Psoas muscle (tissue), 8 donors: Measurements from ENCODE around the gene POT1. TPM values are rescaled to one million over a fixed set of nuclear protein-coding genes. Genes with fewer than 3 reads are reported as not detected.

Experiments
- ATAC-seq, 4 donors: fragments of 200-7000 bp; cut with Tn5 transposase; one replicate each; pipeline ENCODE4 v1.9.1; 2020; ENCODE audit warnings: moderate library complexity in 3 of 4, mild to moderate bottlenecking in 2 of 4
- DNase-seq, 2 donors: peaks; one replicate each; pipeline ENCODE4 v3.0.0-alpha.2; 2020
- H3K27ac ChIP-seq: fragments of 200-600 bp; one replicate; pipeline ENCODE4 v1.8.0; 2022
- H3K27me3 ChIP-seq, 3 donors: fragments of 200-600 bp in 1 of 3; one replicate each; pipeline versions ENCODE4 v1.6.1 to v1.8.0; 2013 to 2022; ENCODE audit warnings: low read length in 2 of 3, mild to moderate bottlenecking in 2 of 3, moderate library complexity in 1 of 3; ENCODE audit not compliant: insufficient read depth in 3 of 3
- H3K36me3 ChIP-seq, 2 donors: fragments of 200-600 bp in 1 of 2; one replicate each; pipeline versions ENCODE4 v1.6.1 to v1.8.0; 2013 to 2022; ENCODE audit warnings: low read depth in 1 of 2, mild to moderate bottlenecking in 1 of 2, moderate library complexity in 1 of 2; ENCODE audit not compliant: insufficient read depth in 1 of 2
- H3K4me1 ChIP-seq: fragments of 200-600 bp; one replicate; pipeline ENCODE4 v1.8.0; 2022
- H3K4me3 ChIP-seq: fragments of 200-600 bp; one replicate; pipeline ENCODE4 v1.8.0; 2022; ENCODE audit warnings: mild to moderate bottlenecking
- H3K9me3 ChIP-seq: fragments of 200-600 bp; one replicate; pipeline ENCODE4 v1.8.0; 2022
- CTCF ChIP-seq: fragments of 200-600 bp; IDR thresholded peaks from one replicate; pipeline ENCODE4 v1.8.0; 2022; ENCODE audit warnings: antibody characterized with exemption
- WGBS, 3 donors: extraction: QIAGEN DNeasy Blood & Tissue Kit; methylation state at CpG; one replicate each; pipeline versions ENCODE4 v1.1.6 to v1.1.7; 2013; 5-methylcytosine and 5-hydroxymethylcytosine counted together
- intact Hi-C, 2 donors: fragments of 100-400 bp; cut with DNase I; formaldehyde crosslinking; loops; one replicate each; pipeline versions ENCODE4 v1.11.0 to v1.14.2; 2022
- polyA plus RNA-seq, 3 donors: library from polyadenylated mRNA; stranded (reverse); fragments of 200-250 nt; gene quantifications; one replicate each; pipeline ENCODE4 v1.2.3, GENCODE V29; 2013
- total RNA-seq, 4 donors: library from RNA; stranded (reverse); fragmentation: NEBNext Ultra II Directional in 2 of 4; extraction: Animal tissue kit (Norgen Biotek cat#: 25700) in 2 of 4; gene quantifications; one replicate each; pipeline versions ENCODE4 v1.2.1 to v1.2.4, GENCODE V29; 2021 to 2023
- donor health status: healthy with polysubstance abuse.
- donor health status: DM: no; HTN: no; CAD: no; lungs with moderate emphysema.
- donor health status: Bipolar disorder and iron deficiency.
- donor health status: healthy.
- donor health status: DM: yes; HTN: yes; CAD: no.
- donor health status: DM: no; HTN: no; CAD: no.
- donor health status: DM: no; HTN: no; CAD: no.
- donor health status: DM: yes; HTN: yes; CAD: no.

Gene POT1
- total and polyA plus RNA-seq, 7 donors: 4.1 to 9.1 (median 6.5) TPM

DNA sequence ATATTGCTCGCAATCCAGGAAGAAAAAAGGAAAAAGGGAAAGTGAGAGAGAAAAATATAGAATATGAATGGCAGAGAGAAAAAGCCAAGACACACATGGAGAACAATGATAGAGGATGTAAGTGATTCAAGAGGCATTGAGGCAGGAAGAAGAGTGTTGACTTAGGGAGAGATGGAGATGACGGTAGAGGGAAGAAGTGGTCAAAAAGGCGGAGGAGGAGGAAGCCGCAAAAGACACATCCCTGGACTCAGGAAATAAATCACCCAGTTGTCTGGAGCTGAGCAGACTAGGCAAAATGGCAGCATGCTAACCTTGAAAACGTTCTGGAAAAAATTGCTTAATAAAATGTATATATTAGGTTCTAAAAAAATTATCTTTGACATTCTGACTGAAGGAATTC is 146.4 kb downstream of the POT1 start:
- DNase-seq (no peak), ATAC-seq (no peak)
- Histone ChIP-seq H3K36me3 (no peaks in the 10 kb centered on the region), H3K27ac (no peak overlapping the region), H3K4me3 (no peak overlapping the region), H3K27me3 (no peaks in the 10 kb centered on the region), H3K9me3 (no peaks in the 10 kb centered on the region), H3K4me1 (no peaks in the 10 kb centered on the region)
- no peak for TF ChIP-seq CTCF
- 75 to 84% (median 78%) methylated on average over 5 of the region's 5 CpGs for WGBS, 3 donors
- intact Hi-C loops: loop anchor here (5.0 to 10.0 kb wide), 3 partner anchors 108 to 631 kb away; no protein-coding TSS in a partner anchor

DNA sequence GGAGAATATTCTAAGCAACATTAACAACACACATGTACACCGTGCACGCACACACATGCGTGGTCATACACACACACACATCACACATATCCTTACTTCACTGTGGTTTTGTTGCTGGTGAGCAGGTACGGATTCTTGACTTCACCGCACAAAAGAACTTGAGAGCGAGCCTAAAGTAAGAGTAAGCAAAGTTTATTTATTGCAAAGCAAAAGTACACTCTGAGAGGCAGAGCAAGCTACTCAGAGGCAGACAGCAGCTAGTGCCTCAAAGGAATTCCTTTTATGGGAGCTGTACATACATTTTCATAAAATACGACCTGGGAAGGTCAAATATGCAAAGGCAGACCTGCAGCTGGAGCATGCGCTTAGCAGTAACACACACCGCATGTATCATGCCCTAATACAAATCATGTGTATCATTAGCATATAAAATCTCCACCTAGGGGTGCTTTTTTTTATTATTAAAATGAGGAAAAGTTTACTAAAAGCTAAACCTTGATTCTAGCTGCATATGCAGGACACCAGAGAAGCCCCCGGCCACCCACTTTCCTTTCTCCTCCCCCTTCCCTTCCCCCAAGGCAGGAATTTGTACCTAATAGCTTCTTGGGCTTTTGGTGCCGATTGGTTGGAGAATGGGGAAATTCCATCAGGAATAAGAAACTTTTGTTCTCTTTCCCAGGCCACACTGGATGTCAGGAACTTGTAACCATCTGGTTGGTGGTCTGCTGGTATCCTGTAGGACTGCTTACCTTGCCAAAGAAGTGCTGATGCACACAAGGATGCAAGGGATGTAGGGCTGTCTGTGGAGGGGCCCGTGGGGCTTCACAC is 147.5 kb downstream of the POT1 start:
- H3K36me3 ChIP-seq: no peaks in the 10 kb centered on the region
- no peaks in the 10 kb centered on the region for H3K9me3 ChIP-seq
- no peaks in the 10 kb centered on the region for H3K4me1 ChIP-seq
- H3K27me3 ChIP-seq: no peaks in the 10 kb centered on the region
- no peak for TF ChIP-seq CTCF
- DNase-seq: no peak
- H3K4me3 ChIP-seq: no peak overlapping the region
- H3K27ac ChIP-seq: no peak overlapping the region
- intact Hi-C loops: loop anchor here (5.0 to 10.0 kb wide), 3 partner anchors 107 to 630 kb away; no protein-coding TSS in a partner anchor
- ATAC-seq: no peak
- WGBS, 3 donors: 62 to 67% (median 64%) methylated on average over 12 of the region's 12 CpGs

GRCh38 chr7:124781418-124781817 is 148.2 kb downstream of the POT1 start:
- TF ChIP-seq CTCF: no peak
- 87 to 93% (median 89%) methylated on average over 2 of the region's 2 CpGs for WGBS, 3 donors
- intact Hi-C loops: loop anchor here (5.0 to 10.0 kb wide), 3 partner anchors 107 to 629 kb away; no protein-coding TSS in a partner anchor

DNA sequence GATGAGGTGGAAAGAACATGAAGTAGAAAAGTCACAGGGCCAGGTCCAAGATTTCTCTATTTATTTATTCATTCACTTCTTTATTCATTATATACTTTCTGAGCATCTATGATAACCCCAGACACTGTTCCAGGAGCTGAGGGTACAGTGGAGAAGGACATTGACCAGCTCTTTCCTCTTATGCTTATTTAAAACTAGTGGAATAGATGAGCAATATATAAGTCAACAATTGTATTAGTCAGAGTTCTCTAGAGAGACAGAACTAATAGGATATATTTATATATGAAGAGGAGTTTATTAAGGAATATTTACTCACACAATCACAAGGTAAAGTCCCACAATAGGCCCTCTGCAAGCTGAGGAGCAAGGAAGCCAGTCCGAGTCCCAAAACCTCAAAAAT is 149.0 kb downstream of the POT1 start:
- no peak for DNase-seq
- Histone ChIP-seq H3K27me3 (no peaks in the 10 kb centered on the region), H3K4me3 (no peak overlapping the region), H3K9me3 (no peaks in the 10 kb centered on the region), H3K36me3 (no peaks in the 10 kb centered on the region), H3K27ac (no peak overlapping the region), H3K4me1 (no peaks in the 10 kb centered on the region)
- 94% methylated on average over 1 of the region's 1 CpG for WGBS, 3 donors
- intact Hi-C loops: loop anchor here (5.0 to 10.0 kb wide), 3 partner anchors 106 to 628 kb away; no protein-coding TSS in a partner anchor
- no peak for TF ChIP-seq CTCF
- ATAC-seq: no peak

More at GRCh38 chr7:124781418-124781817, 148.2 kb downstream of the POT1 start:
- ATAC-seq (no peak), DNase-seq (no peak)
- H3K9me3 ChIP-seq: no peaks in the 10 kb centered on the region
- H3K27ac ChIP-seq: no peak overlapping the region
- no peaks in the 10 kb centered on the region for H3K27me3 ChIP-seq
- H3K36me3 ChIP-seq: no peaks in the 10 kb centered on the region
- H3K4me3 ChIP-seq: no peak overlapping the region
- no peaks in the 10 kb centered on the region for H3K4me1 ChIP-seq
